Activated naive CD4-positive, alpha-beta T cell treated with anti-CD3 and anti-CD28 coated beads, Interleukin-2, amount 10 ng/mL, durations not matched to agents 7 days and 5 days (primary cell): ENCODE measurements around the gene RNF145.
A peak's percentile ranks its signal among the peaks of the same experiment; 100 is the strongest.
"Not testable (repeated sequence)": the region's sequence is repeated elsewhere in the genome, so short reads cannot be mapped to it uniquely, and the experiment has no call there.

Experiments used
- CTCF ChIA-PET: fragments of 350-600 bp; sonication (Branson Sonifier 250); formaldehyde crosslinking; loops from one replicate; lab custom pipeline; 2021; ENCODE audit warnings: antibody characterized with exemption; lab: Charles Lee
- DNase-seq: peaks from one replicate; pipeline ENCODE4 v3.0.0-alpha.2; 2020
- H3K27ac Mint-ChIP-seq: one replicate; pipeline ENCODE4 v1.8.0; 2021; ENCODE audit warnings: mild to moderate bottlenecking, moderate library complexity, mixed read lengths
- H3K27me3 Mint-ChIP-seq: one replicate; pipeline ENCODE4 v1.8.0; 2021; ENCODE audit warnings: mild to moderate bottlenecking, mixed read lengths
- H3K36me3 Mint-ChIP-seq: one replicate; pipeline ENCODE4 v1.8.0; 2021; ENCODE audit warnings: mixed read lengths
- H3K4me1 Mint-ChIP-seq: one replicate; pipeline ENCODE4 v1.8.0; 2021; ENCODE audit warnings: mixed read lengths
- H3K4me3 Mint-ChIP-seq: one replicate; pipeline ENCODE4 v1.8.0; 2021; ENCODE audit warnings: mild to moderate bottlenecking, moderate library complexity, mixed read lengths
- H3K9me3 Mint-ChIP-seq: one replicate; pipeline ENCODE4 v1.8.0; 2021; ENCODE audit warnings: mixed read lengths

RNF145 gene

GRCh38 chr5:159178978-159179377, 30.4 kb downstream of the RNF145 start:
- Mint-ChIP-seq H3K9me3 (no peaks in the 10 kb centered on the region), H3K4me1 (peaks cover 61% of the 10 kb centered on the region), H3K4me3 (no peak overlapping the region), H3K36me3 (peaks cover 49% of the 10 kb centered on the region), H3K27ac (peak overlapping the region; percentile 49), H3K27me3 (no peaks in the 10 kb centered on the region)
- CTCF ChIA-PET = no interaction called here
- no peak for DNase-seq

GRCh38 chr5:159175547-159175946, 33.8 kb downstream of the RNF145 start:
- no peak for DNase-seq
- CTCF ChIA-PET = interaction anchor here (1.1 to 1.4 kb wide), 2 partner anchors 32 to 43 kb away, joined by 3 read pairs; no protein-coding TSS in a partner anchor
- Mint-ChIP-seq H3K27me3 (no peaks in the 10 kb centered on the region), H3K4me1 (peaks cover 44% of the 10 kb centered on the region), H3K27ac (peak overlapping the region; percentile 47), H3K9me3 (no peaks in the 10 kb centered on the region), H3K36me3 (peaks cover 52% of the 10 kb centered on the region), H3K4me3 (no peak overlapping the region)

GRCh38 chr5:159174511-159175168, 34.7 kb downstream of the RNF145 start:
- no peaks in the 10 kb centered on the region for H3K9me3 Mint-ChIP-seq
- no peaks in the 10 kb centered on the region for H3K27me3 Mint-ChIP-seq
- peaks cover 48% of the 10 kb centered on the region for H3K36me3 Mint-ChIP-seq
- H3K4me1 Mint-ChIP-seq = peaks cover 36% of the 10 kb centered on the region
- H3K27ac Mint-ChIP-seq = no peak overlapping the region
- no peak for DNase-seq
- no peak overlapping the region for H3K4me3 Mint-ChIP-seq
- CTCF ChIA-PET = interaction anchor here (1.4 to 2.2 kb wide), 2 partner anchors 18 to 141 kb away, joined by 3 to 6 read pairs; no protein-coding TSS in a partner anchor

- Mint-ChIP-seq H3K27ac (no peak overlapping the region), H3K36me3 (peaks cover 42% of the 10 kb centered on the region), H3K9me3 (no peaks in the 10 kb centered on the region), H3K4me1 (peaks cover 16% of the 10 kb centered on the region), H3K4me3 (no peak overlapping the region), H3K27me3 (no peaks in the 10 kb centered on the region)
- CTCF ChIA-PET = no interaction called here
- DNase-seq = no peak
These were observed 38.1 kb downstream of the RNF145 start for GRCh38 chr5:159171274-159171673.

GRCh38 chr5:159170021-159170420, 39.3 kb downstream of the RNF145 start:
- no peaks in the 10 kb centered on the region for H3K27me3 Mint-ChIP-seq
- no peak for DNase-seq
- no peak overlapping the region for H3K27ac Mint-ChIP-seq
- CTCF ChIA-PET = interaction anchor here (1.3 to 1.7 kb wide), 2 partner anchors 13 to 147 kb away, joined by 4 to 5 read pairs; no protein-coding TSS in a partner anchor
- peaks cover 35% of the 10 kb centered on the region for H3K36me3 Mint-ChIP-seq
- no peak overlapping the region for H3K4me3 Mint-ChIP-seq
- no peaks in the 10 kb centered on the region for H3K9me3 Mint-ChIP-seq
- H3K4me1 Mint-ChIP-seq = peaks cover 3% of the 10 kb centered on the region

GRCh38 chr5:159166416-159166815, 42.9 kb downstream of the RNF145 start:
- H3K36me3 Mint-ChIP-seq = peaks cover 34% of the 10 kb centered on the region
- peaks cover 6% of the 10 kb centered on the region for H3K4me1 Mint-ChIP-seq
- no peak overlapping the region for H3K4me3 Mint-ChIP-seq
- no peaks in the 10 kb centered on the region for H3K27me3 Mint-ChIP-seq
- DNase-seq = no peak
- H3K9me3 Mint-ChIP-seq = no peaks in the 10 kb centered on the region
- CTCF ChIA-PET = interaction anchor here (3.3 kb wide), 1 partner anchor 10 kb away, joined by 12 read pairs; no protein-coding TSS in a partner anchor
- no peak overlapping the region for H3K27ac Mint-ChIP-seq

GRCh38 chr5:159163701-159164046, 45.7 kb downstream of the RNF145 start:
- peaks cover 44% of the 10 kb centered on the region for H3K36me3 Mint-ChIP-seq

GRCh38 chr5:159163027-159163700, 46.2 kb downstream of the RNF145 start:
- H3K4me1 Mint-ChIP-seq = peaks cover 6% of the 10 kb centered on the region
- H3K27ac Mint-ChIP-seq = no peak overlapping the region
- no peaks in the 10 kb centered on the region for H3K9me3 Mint-ChIP-seq
- H3K27me3 Mint-ChIP-seq = no peaks in the 10 kb centered on the region
- CTCF ChIA-PET = interaction anchor here (1.1 to 1.4 kb wide), 2 partner anchors 30 to 154 kb away, joined by 3 to 4 read pairs; no protein-coding TSS in a partner anchor
- H3K4me3 Mint-ChIP-seq = no peak overlapping the region
- DNase-seq = no peak
- H3K36me3 Mint-ChIP-seq = peaks cover 48% of the 10 kb centered on the region

More at GRCh38 chr5:159163701-159164046, 45.7 kb downstream of the RNF145 start:
- peaks cover 6% of the 10 kb centered on the region for H3K4me1 Mint-ChIP-seq
- no peak overlapping the region for H3K4me3 Mint-ChIP-seq
- no peak for DNase-seq
- CTCF ChIA-PET = interaction anchor here (1.1 kb wide), 1 partner anchor 31 kb away, joined by 3 read pairs; no protein-coding TSS in a partner anchor
- no peaks in the 10 kb centered on the region for H3K9me3 Mint-ChIP-seq
- H3K27me3 Mint-ChIP-seq = no peaks in the 10 kb centered on the region
- peak overlapping the region; percentile 80 for H3K27ac Mint-ChIP-seq

- Mint-ChIP-seq H3K27ac (no peak overlapping the region), H3K9me3 (no peaks in the 10 kb centered on the region), H3K27me3 (no peaks in the 10 kb centered on the region), H3K36me3 (peaks cover 46% of the 10 kb centered on the region), H3K4me3 (no peak overlapping the region), H3K4me1 (peaks cover 18% of the 10 kb centered on the region)
- CTCF ChIA-PET = interaction anchor here (1.4 kb wide), 1 partner anchor 155 kb away, joined by 4 read pairs; no protein-coding TSS in a partner anchor
- DNase-seq = no peak
These were observed 47.8 kb downstream of the RNF145 start for GRCh38 chr5:159161361-159162214.

- not testable (repeated sequence) for H3K4me3 Mint-ChIP-seq, H3K9me3 Mint-ChIP-seq, H3K27ac Mint-ChIP-seq, DNase-seq, H3K27me3 Mint-ChIP-seq
- Mint-ChIP-seq H3K36me3 (peaks cover 59% of the 10 kb centered on the region), H3K4me1 (peaks cover 27% of the 10 kb centered on the region)
- CTCF ChIA-PET = interaction anchor here (5.0 kb wide), 1 partner anchor 159 kb away, joined by 79 read pairs; no protein-coding TSS in a partner anchor
These were observed 50.7 kb downstream of the RNF145 start for GRCh38 chr5:159158553-159159091.

- no peaks in the 10 kb centered on the region for H3K27me3 Mint-ChIP-seq
- H3K27ac Mint-ChIP-seq = peak overlapping the region; percentile 25
- no peak overlapping the region for H3K4me3 Mint-ChIP-seq
- H3K9me3 Mint-ChIP-seq = no peaks in the 10 kb centered on the region
- peaks cover 53% of the 10 kb centered on the region for H3K36me3 Mint-ChIP-seq
- DNase-seq = no peak
- peaks cover 25% of the 10 kb centered on the region for H3K4me1 Mint-ChIP-seq
- CTCF ChIA-PET = interaction anchor here (0.7 to 5.0 kb wide), 30 partner anchors 9 to 852 kb away, joined by 3 to 79 read pairs (median 6); partner anchors contain the start of gene TTC1
These were observed 51.8 kb downstream of the RNF145 start for GRCh38 chr5:159157552-159157951.

- Mint-ChIP-seq H3K9me3 (no peaks in the 10 kb centered on the region), H3K27me3 (no peaks in the 10 kb centered on the region), H3K4me3 (no peak overlapping the region), H3K36me3 (peaks cover 50% of the 10 kb centered on the region), H3K4me1 (peaks cover 25% of the 10 kb centered on the region), H3K27ac (peak overlapping the region; percentile 73)
- CTCF ChIA-PET = interaction anchor here (0.6 to 5.0 kb wide), 42 partner anchors 10 to 982 kb away, joined by 3 to 79 read pairs (median 4); partner anchors contain the start of gene TTC1
- peak; percentile 39 for DNase-seq
These were observed 52.7 kb downstream of the RNF145 start for GRCh38 chr5:159156426-159157238.

- H3K27ac Mint-ChIP-seq = peak overlapping the region; percentile 73
- CTCF ChIA-PET = interaction anchor here (0.9 to 5.0 kb wide), 11 partner anchors 11 to 618 kb away, joined by 4 to 79 read pairs (median 7); no protein-coding TSS in a partner anchor
- DNase-seq = no peak
- H3K4me3 Mint-ChIP-seq = no peak overlapping the region
- no peaks in the 10 kb centered on the region for H3K9me3 Mint-ChIP-seq
- H3K4me1 Mint-ChIP-seq = peaks cover 25% of the 10 kb centered on the region
- H3K27me3 Mint-ChIP-seq = peaks cover 2% of the 10 kb centered on the region
- H3K36me3 Mint-ChIP-seq = peaks cover 43% of the 10 kb centered on the region
These were observed 53.4 kb downstream of the RNF145 start for GRCh38 chr5:159155960-159156359.
